Measurements from ENCODE around the gene PSMB2. TPM values are rescaled to one million over a fixed set of nuclear protein-coding genes. Genes with fewer than 3 reads are reported as not detected.
A peak's percentile ranks its signal among the peaks of the same experiment; 100 is the strongest.

Gene PSMB2
- total and polyA plus RNA-seq, 4 donors, result 27.7 to 38.3 (median 36.1) TPM

- Histone ChIP-seq H3K36me3 (ENCODE audit: control insufficient read depth in 1 of 2, insufficient read depth in 2 of 2, low read length in 1 of 2) (peaks cover 11 to 20% of the 10 kb centered on the region in 2 donors), H3K27me3 (ENCODE audit: control insufficient read depth in 1 of 2, insufficient read depth in 2 of 2, low read length in 1 of 2) (no peaks in the 10 kb centered on the region), H3K27ac (ENCODE audit: low read depth in 1 of 2, low read length in 2 of 2) (no peak overlapping the region), H3K9me3 (ENCODE audit: control insufficient read depth, low read length) (no peaks in the 10 kb centered on the region), H3K4me1 (ENCODE audit: control insufficient read depth in 1 of 2, insufficient read depth in 2 of 2, low read length in 2 of 2) (no peaks in the 10 kb centered on the region), H3K4me3 (ENCODE audit: low read length in 2 of 2) (no peak overlapping the region)
- WGBS, 2 donors, result 70% methylated on average over 6 of the region's 6 CpGs
- intact Hi-C loops (cut with DNase I), result no loop called here
- DNase-seq (no peak), ATAC-seq (ENCODE audit: low FRiP score) (no peak)
Measured at GRCh38 chr1:35605071-35605866, 36.1 kb downstream of the PSMB2 start.

GRCh38 chr1:35603941-35604340 lies 37.4 kb downstream of the PSMB2 start:
- DNase-seq (no peak), ATAC-seq (ENCODE audit: low FRiP score) (no peak)
- H3K4me1 ChIP-seq (ENCODE audit: control insufficient read depth in 1 of 2, insufficient read depth in 2 of 2, low read length in 2 of 2), result no peaks in the 10 kb centered on the region
- H3K27ac ChIP-seq (ENCODE audit: low read depth in 1 of 2, low read length in 2 of 2), result no peak overlapping the region
- no peak overlapping the region for H3K4me3 ChIP-seq (ENCODE audit: low read length in 2 of 2)
- 92% methylated on average over 4 of the region's 4 CpGs for WGBS, 2 donors
- intact Hi-C loops (cut with DNase I), result no loop called here
- H3K36me3 ChIP-seq (ENCODE audit: control insufficient read depth in 1 of 2, insufficient read depth in 2 of 2, low read length in 1 of 2), result peaks cover 9 to 20% of the 10 kb centered on the region in 2 donors
- no peaks in the 10 kb centered on the region for H3K9me3 ChIP-seq (ENCODE audit: control insufficient read depth, low read length)
- H3K27me3 ChIP-seq (ENCODE audit: control insufficient read depth in 1 of 2, insufficient read depth in 2 of 2, low read length in 1 of 2), result no peaks in the 10 kb centered on the region

- no peaks in the 10 kb centered on the region for H3K9me3 ChIP-seq (ENCODE audit: control insufficient read depth, low read length)
- H3K4me1 ChIP-seq (ENCODE audit: control insufficient read depth in 1 of 2, insufficient read depth in 2 of 2, low read length in 2 of 2), result no peaks in the 10 kb centered on the region
- no peaks in the 10 kb centered on the region for H3K27me3 ChIP-seq (ENCODE audit: control insufficient read depth in 1 of 2, insufficient read depth in 2 of 2, low read length in 1 of 2)
- H3K27ac ChIP-seq (ENCODE audit: low read depth in 1 of 2, low read length in 2 of 2), result no peak overlapping the region
- peaks cover 6 to 17% of the 10 kb centered on the region in 2 donors for H3K36me3 ChIP-seq (ENCODE audit: control insufficient read depth in 1 of 2, insufficient read depth in 2 of 2, low read length in 1 of 2)
- 70 to 71% methylated on average over 3 of the region's 3 CpGs for WGBS, 2 donors
- intact Hi-C loops (cut with DNase I), result no loop called here
- no peak overlapping the region for H3K4me3 ChIP-seq (ENCODE audit: low read length in 2 of 2)
- no peak for ATAC-seq (ENCODE audit: low FRiP score)
- no peak for DNase-seq
Measured at GRCh38 chr1:35603468-35603867, 37.9 kb downstream of the PSMB2 start.

- peaks cover 5 to 15% of the 10 kb centered on the region in 2 donors for H3K36me3 ChIP-seq (ENCODE audit: control insufficient read depth in 1 of 2, insufficient read depth in 2 of 2, low read length in 1 of 2)
- no peaks in the 10 kb centered on the region for H3K4me1 ChIP-seq (ENCODE audit: control insufficient read depth in 1 of 2, insufficient read depth in 2 of 2, low read length in 2 of 2)
- intact Hi-C loops (cut with DNase I), result no loop called here
- H3K27me3 ChIP-seq (ENCODE audit: control insufficient read depth in 1 of 2, insufficient read depth in 2 of 2, low read length in 1 of 2), result no peaks in the 10 kb centered on the region
- H3K27ac ChIP-seq (ENCODE audit: low read depth in 1 of 2, low read length in 2 of 2), result no peak overlapping the region
- no peak for ATAC-seq (ENCODE audit: low FRiP score)
- DNase-seq, result no peak
- WGBS, 2 donors, result 89 to 91% methylated on average over 3 of the region's 3 CpGs
- H3K4me3 ChIP-seq (ENCODE audit: low read length in 2 of 2), result no peak overlapping the region
- H3K9me3 ChIP-seq (ENCODE audit: control insufficient read depth, low read length), result no peaks in the 10 kb centered on the region
Measured at GRCh38 chr1:35600593-35600992, 40.7 kb downstream of the PSMB2 start.

GRCh38 chr1:35599411-35599810 lies 41.9 kb downstream of the PSMB2 start:
- H3K9me3 ChIP-seq (ENCODE audit: control insufficient read depth, low read length), result no peaks in the 10 kb centered on the region
- no peaks in the 10 kb centered on the region for H3K4me1 ChIP-seq (ENCODE audit: control insufficient read depth in 1 of 2, insufficient read depth in 2 of 2, low read length in 2 of 2)
- H3K27ac ChIP-seq (ENCODE audit: low read depth in 1 of 2, low read length in 2 of 2), result no peak overlapping the region
- no peak for ATAC-seq (ENCODE audit: low FRiP score)
- no peaks in the 10 kb centered on the region for H3K27me3 ChIP-seq (ENCODE audit: control insufficient read depth in 1 of 2, insufficient read depth in 2 of 2, low read length in 1 of 2)
- peaks cover 5 to 15% of the 10 kb centered on the region in 2 donors for H3K36me3 ChIP-seq (ENCODE audit: control insufficient read depth in 1 of 2, insufficient read depth in 2 of 2, low read length in 1 of 2)
- DNase-seq, result no peak
- no peak overlapping the region for H3K4me3 ChIP-seq (ENCODE audit: low read length in 2 of 2)
- WGBS, 2 donors, result 83% methylated on average over 3 of the region's 3 CpGs
- intact Hi-C loops (cut with DNase I), result no loop called here

- H3K36me3 ChIP-seq (ENCODE audit: control insufficient read depth in 1 of 2, insufficient read depth in 2 of 2, low read length in 1 of 2), result peaks cover 2 to 13% of the 10 kb centered on the region in 2 donors
- ATAC-seq (ENCODE audit: low FRiP score) (no peak), DNase-seq (no peak)
- no peaks in the 10 kb centered on the region for H3K4me1 ChIP-seq (ENCODE audit: control insufficient read depth in 1 of 2, insufficient read depth in 2 of 2, low read length in 2 of 2)
- no peaks in the 10 kb centered on the region for H3K27me3 ChIP-seq (ENCODE audit: control insufficient read depth in 1 of 2, insufficient read depth in 2 of 2, low read length in 1 of 2)
- WGBS, 2 donors, result 63 to 71% methylated on average over 2 of the region's 2 CpGs
- no peak overlapping the region for H3K27ac ChIP-seq (ENCODE audit: low read depth in 1 of 2, low read length in 2 of 2)
- no peaks in the 10 kb centered on the region for H3K9me3 ChIP-seq (ENCODE audit: control insufficient read depth, low read length)
- intact Hi-C loops (cut with DNase I), result no loop called here
- H3K4me3 ChIP-seq (ENCODE audit: low read length in 2 of 2), result no peak overlapping the region
Measured at GRCh38 chr1:35598895-35599294, 42.4 kb downstream of the PSMB2 start.

- Histone ChIP-seq H3K4me3 (ENCODE audit: low read length in 2 of 2) (no peak overlapping the region), H3K27me3 (ENCODE audit: control insufficient read depth in 1 of 2, insufficient read depth in 2 of 2, low read length in 1 of 2) (no peaks in the 10 kb centered on the region), H3K36me3 (ENCODE audit: control insufficient read depth in 1 of 2, insufficient read depth in 2 of 2, low read length in 1 of 2) (peaks cover 0 to 4% of the 10 kb centered on the region in 2 donors), H3K4me1 (ENCODE audit: control insufficient read depth in 1 of 2, insufficient read depth in 2 of 2, low read length in 2 of 2) (no peaks in the 10 kb centered on the region), H3K27ac (ENCODE audit: low read depth in 1 of 2, low read length in 2 of 2) (no peak overlapping the region), H3K9me3 (ENCODE audit: control insufficient read depth, low read length) (no peaks in the 10 kb centered on the region)
- DNase-seq, result no peak
- no peak for ATAC-seq (ENCODE audit: low FRiP score)
- WGBS, 2 donors, result 80 to 88% methylated on average over 5 of the region's 5 CpGs
- intact Hi-C loops (cut with DNase I), result no loop called here
Measured at GRCh38 chr1:35597870-35598269, 43.5 kb downstream of the PSMB2 start.

- H3K4me3 ChIP-seq (ENCODE audit: low read length in 2 of 2), result no peak overlapping the region
- no peaks in the 10 kb centered on the region for H3K9me3 ChIP-seq (ENCODE audit: control insufficient read depth, low read length)
- peaks cover 0 to 1% of the 10 kb centered on the region in 2 donors for H3K36me3 ChIP-seq (ENCODE audit: control insufficient read depth in 1 of 2, insufficient read depth in 2 of 2, low read length in 1 of 2)
- WGBS, 2 donors, result 90 to 95% methylated on average over 7 of the region's 7 CpGs
- no peaks in the 10 kb centered on the region for H3K4me1 ChIP-seq (ENCODE audit: control insufficient read depth in 1 of 2, insufficient read depth in 2 of 2, low read length in 2 of 2)
- no peaks in the 10 kb centered on the region for H3K27me3 ChIP-seq (ENCODE audit: control insufficient read depth in 1 of 2, insufficient read depth in 2 of 2, low read length in 1 of 2)
- H3K27ac ChIP-seq (ENCODE audit: low read depth in 1 of 2, low read length in 2 of 2), result no peak overlapping the region
- no peak for ATAC-seq (ENCODE audit: low FRiP score)
- intact Hi-C loops (cut with DNase I), result no loop called here
- peak in 1 of 2 donors; percentile 16 for DNase-seq
Measured at GRCh38 chr1:35595684-35596083, 45.6 kb downstream of the PSMB2 start.

All from aorta (tissue), 5 donors.